Measurements from ENCODE around the gene C1orf122.
A peak's percentile ranks its signal among the peaks of the same experiment; 100 is the strongest.

C1orf122 gene

DNA sequence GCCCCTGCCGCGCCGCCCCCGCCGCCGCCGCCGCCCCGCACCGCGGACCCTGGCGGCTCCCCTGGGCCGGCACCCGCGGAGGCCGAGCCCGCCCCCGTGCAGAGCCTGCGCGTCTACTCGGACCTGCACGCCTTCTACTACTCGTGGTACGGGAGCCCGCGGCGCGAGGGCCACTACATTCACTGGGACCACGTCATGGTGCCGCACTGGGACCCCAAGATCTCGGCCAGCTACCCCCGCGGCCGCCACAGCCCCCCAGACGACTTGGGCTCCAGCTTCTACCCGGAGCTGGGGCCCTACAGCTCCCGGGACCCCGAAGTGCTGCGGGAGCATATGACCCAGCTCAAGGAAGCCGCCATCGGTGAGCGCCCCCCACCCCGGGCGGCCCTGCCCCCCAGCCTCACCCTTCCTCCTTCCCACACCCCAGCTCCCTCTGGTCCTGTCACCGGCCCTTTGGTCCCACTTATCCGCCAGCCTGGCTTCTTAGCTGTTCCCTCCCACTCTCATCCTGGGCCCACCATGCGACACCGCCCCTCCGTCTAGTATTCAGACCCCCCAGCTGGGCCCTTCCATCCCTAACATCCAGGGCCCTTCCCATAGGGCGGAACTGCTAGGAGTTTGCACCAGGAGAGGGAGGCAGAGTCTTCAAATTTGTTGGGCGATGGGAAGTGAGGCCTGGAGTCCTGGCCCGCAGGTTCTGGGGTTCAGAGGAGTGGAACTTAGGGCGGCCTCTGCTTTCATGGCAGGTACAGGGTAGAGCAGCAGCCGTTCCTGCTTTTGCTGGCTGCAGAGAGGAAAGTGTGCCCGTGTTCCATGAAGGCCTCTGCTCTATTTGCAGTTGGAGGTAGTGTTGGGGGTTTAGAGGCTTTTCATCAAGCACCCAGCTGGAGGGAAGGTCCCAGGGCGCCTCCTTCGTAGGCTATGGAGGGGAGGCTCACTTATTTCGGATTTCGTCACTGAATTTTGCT is 12.9 kb upstream of the C1orf122 start:
- TF ChIP-seq ZNF70 (CRISPR knock-in tag; IDR thresholded peaks at IDR 0.05) (no peak), ARNTL (CRISPR knock-in tag; IDR thresholded peaks at IDR 0.05; ENCODE audit: borderline replicate concordance, low read depth) (no peak), RARB (CRISPR knock-in tag; IDR thresholded peaks at IDR 0.05) (no peak), ZFP30 (CRISPR knock-in tag; IDR thresholded peaks at IDR 0.05) (no peak), TCF4 (CRISPR knock-in tag; IDR thresholded peaks at IDR 0.05; ENCODE audit: borderline replicate concordance) (no peak), ZNF565 (CRISPR knock-in tag; conservative IDR thresholded peaks at IDR 0.05; ENCODE audit: low read depth) (no peak), CSRNP3 (CRISPR knock-in tag; IDR thresholded peaks at IDR 0.05) (no peak), TSHZ2 (CRISPR knock-in tag; IDR thresholded peaks at IDR 0.05) (no peak), ISL1 (CRISPR knock-in tag; IDR thresholded peaks at IDR 0.05) (no peak), CSDC2 (CRISPR knock-in tag; IDR thresholded peaks at IDR 0.05) (no peak), PPARA (CRISPR knock-in tag; IDR thresholded peaks at IDR 0.05; ENCODE audit: borderline replicate concordance) (no peak)
- TF ChIP-seq, protein P1, sequence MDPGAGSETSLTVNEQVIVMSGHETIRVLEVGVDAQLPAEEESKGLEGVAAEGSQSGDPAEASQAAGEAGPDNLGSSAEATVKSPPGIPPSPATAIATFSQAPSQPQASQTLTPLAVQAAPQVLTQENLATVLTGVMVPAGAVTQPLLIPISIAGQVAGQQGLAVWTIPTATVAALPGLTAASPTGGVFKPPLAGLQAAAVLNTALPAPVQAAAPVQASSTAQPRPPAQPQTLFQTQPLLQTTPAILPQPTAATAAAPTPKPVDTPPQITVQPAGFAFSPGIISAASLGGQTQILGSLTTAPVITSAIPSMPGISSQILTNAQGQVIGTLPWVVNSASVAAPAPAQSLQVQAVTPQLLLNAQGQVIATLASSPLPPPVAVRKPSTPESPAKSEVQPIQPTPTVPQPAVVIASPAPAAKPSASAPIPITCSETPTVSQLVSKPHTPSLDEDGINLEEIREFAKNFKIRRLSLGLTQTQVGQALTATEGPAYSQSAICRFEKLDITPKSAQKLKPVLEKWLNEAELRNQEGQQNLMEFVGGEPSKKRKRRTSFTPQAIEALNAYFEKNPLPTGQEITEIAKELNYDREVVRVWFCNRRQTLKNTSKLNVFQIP (CRISPR knock-in tag; IDR thresholded peaks at IDR 0.05; ENCODE audit: borderline replicate concordance, low read depth) = no peak
- peak; percentile 7 for ATAC-seq

DNA sequence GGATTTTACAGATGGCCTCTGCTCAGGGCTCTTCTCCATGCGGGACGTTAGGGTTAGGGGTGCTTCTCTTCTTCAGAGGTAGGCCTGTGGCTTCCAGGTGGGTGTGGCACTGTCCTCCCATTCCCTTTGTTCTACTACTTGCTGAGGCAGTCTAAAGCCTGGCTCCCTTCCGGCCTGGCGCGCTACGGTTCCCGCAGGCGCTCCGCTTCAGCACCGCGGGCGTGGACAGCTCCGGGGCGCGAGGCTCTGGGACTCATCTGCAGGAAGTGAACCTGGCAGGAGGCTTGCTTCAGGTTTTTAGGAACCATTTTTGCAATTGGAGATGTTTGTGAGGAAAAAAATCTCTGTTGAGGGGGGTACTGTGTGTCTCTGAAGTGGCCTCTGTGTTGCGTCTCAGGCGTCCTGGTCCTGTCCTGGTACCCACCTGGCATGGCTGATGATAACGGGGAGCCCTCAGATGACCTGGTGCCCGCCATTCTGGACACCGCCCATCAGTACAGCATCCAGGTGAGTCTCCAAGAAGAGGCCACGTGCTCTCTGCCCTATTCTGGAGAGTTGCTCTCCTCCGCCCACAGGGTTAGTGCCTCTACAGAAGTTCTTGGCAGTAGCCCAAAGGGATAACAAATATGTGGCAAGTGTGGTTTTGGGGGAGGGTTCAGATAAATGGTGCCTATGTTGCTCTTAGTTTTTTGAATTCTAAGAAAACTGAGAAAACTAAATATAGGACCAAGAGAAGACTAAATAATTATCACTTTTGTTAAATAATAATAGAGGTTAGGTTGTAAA is 12.1 kb upstream of the C1orf122 start:
- peak; percentile 70 for ATAC-seq
- TF ChIP-seq ZNF70 (CRISPR knock-in tag; IDR thresholded peaks at IDR 0.05) = no peak
- no peak for TF ChIP-seq ISL1 (CRISPR knock-in tag; IDR thresholded peaks at IDR 0.05)
- TF ChIP-seq CREB5 (CRISPR knock-in tag; IDR thresholded peaks at IDR 0.05; ENCODE audit: low read depth) = no peak
- no peak for TF ChIP-seq ESRRG (CRISPR knock-in tag; IDR thresholded peaks at IDR 0.05)
- TF ChIP-seq ZFP3 (CRISPR knock-in tag; IDR thresholded peaks at IDR 0.05) = no peak
- TF ChIP-seq CSRNP3 (CRISPR knock-in tag; IDR thresholded peaks at IDR 0.05) = no peak
- 0 out of 2 replicates have a peak, but pooled peaks have one; percentile 81 for TF ChIP-seq CSDC2 (CRISPR knock-in tag; IDR thresholded peaks at IDR 0.05)
- TF ChIP-seq TCF4 (CRISPR knock-in tag; IDR thresholded peaks at IDR 0.05; ENCODE audit: borderline replicate concordance) = no peak
- no peak for TF ChIP-seq ZFP30 (CRISPR knock-in tag; IDR thresholded peaks at IDR 0.05)
- no peak for TF ChIP-seq PPARA (CRISPR knock-in tag; IDR thresholded peaks at IDR 0.05; ENCODE audit: borderline replicate concordance)
- 0 out of 2 replicates have a peak, but pooled peaks have one; percentile 24 for TF ChIP-seq SNAI2 (CRISPR knock-in tag; IDR thresholded peaks at IDR 0.05)
- no peak for TF ChIP-seq BACH2 (CRISPR knock-in tag; IDR thresholded peaks at IDR 0.05; ENCODE audit: borderline replicate concordance)
- no peak for TF ChIP-seq ZNF8 (CRISPR knock-in tag; IDR thresholded peaks at IDR 0.05)
- TF ChIP-seq, protein P2, sequence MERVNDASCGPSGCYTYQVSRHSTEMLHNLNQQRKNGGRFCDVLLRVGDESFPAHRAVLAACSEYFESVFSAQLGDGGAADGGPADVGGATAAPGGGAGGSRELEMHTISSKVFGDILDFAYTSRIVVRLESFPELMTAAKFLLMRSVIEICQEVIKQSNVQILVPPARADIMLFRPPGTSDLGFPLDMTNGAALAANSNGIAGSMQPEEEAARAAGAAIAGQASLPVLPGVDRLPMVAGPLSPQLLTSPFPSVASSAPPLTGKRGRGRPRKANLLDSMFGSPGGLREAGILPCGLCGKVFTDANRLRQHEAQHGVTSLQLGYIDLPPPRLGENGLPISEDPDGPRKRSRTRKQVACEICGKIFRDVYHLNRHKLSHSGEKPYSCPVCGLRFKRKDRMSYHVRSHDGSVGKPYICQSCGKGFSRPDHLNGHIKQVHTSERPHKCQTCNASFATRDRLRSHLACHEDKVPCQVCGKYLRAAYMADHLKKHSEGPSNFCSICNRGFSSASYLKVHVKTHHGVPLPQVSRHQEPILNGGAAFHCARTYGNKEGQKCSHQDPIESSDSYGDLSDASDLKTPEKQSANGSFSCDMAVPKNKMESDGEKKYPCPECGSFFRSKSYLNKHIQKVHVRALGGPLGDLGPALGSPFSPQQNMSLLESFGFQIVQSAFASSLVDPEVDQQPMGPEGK (CRISPR knock-in tag; IDR thresholded peaks at IDR 0.05; ENCODE audit: borderline replicate concordance) = no peak
- TF ChIP-seq TSHZ2 (CRISPR knock-in tag; IDR thresholded peaks at IDR 0.05) = peak; percentile 33; the same call in 1 of the 2 replicates
- no peak for TF ChIP-seq ZNF565 (CRISPR knock-in tag; conservative IDR thresholded peaks at IDR 0.05; ENCODE audit: low read depth)
- no peak for TF ChIP-seq GLIS3 (CRISPR knock-in tag; IDR thresholded peaks at IDR 0.05)
- TF ChIP-seq ARNTL (CRISPR knock-in tag; IDR thresholded peaks at IDR 0.05; ENCODE audit: borderline replicate concordance, low read depth) = no peak
- no peak for TF ChIP-seq TOX (CRISPR knock-in tag; IDR thresholded peaks at IDR 0.05; ENCODE audit: borderline replicate concordance)
- no peak for TF ChIP-seq RARB (CRISPR knock-in tag; IDR thresholded peaks at IDR 0.05)
- no peak for TF ChIP-seq OSR1 (CRISPR knock-in tag; IDR thresholded peaks at IDR 0.05)
